GM19455 (cell line): ENCODE data around the gene DHX58.

ENCODE experiments used
- ATAC-seq: cut with Tn5 transposase; IDR thresholded peaks from one replicate; pipeline ENCODE4 v1.9.1; 2021; ENCODE audit not compliant: unreplicated experiment

DHX58 gene

DNA sequence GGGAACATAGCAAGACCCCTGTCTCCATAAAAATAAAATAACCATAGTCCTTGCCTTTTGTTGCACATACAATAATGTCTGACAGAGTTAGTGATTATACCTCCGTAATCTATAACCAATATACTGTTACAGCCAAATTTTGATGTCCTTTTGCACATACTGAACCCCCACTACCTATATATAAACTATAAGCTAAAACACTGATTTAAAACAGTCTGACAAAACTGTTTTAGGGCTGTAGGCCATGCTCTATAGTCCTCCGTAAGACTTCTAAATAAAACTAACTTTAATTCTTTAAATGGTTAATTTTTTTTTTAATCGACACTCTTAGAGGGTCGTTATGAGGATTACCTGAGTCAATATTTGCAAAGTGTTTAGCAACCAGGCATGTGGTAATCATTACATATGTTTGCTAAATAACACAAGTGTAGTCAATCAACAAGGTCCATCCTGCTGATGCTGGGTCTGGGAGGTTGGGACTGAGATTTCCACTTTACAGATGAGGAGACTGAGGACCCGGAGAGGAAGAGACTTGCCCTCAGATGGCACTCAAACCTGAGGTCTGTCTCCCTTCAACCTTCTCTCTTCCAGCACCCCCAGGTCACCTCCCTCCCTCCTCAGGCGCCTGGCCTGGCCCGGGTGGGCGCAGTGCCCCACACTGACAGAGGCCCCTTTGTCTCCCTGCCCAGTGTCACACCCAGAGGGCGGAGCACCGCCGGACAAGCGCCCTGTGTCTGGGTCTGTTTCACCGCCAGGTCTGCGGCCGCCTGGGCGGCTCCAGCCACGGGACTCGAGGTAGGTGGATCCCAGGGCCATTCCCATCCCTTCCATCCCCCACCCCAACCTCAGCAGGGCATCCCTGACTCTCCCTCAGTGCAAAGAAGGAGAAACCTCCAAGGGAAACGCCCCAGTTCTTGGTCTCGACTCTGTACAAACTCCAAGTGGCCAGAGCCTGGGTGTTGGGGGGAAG, 24.5 kb downstream of the DHX58 start:
- no peak for ATAC-seq

DNA sequence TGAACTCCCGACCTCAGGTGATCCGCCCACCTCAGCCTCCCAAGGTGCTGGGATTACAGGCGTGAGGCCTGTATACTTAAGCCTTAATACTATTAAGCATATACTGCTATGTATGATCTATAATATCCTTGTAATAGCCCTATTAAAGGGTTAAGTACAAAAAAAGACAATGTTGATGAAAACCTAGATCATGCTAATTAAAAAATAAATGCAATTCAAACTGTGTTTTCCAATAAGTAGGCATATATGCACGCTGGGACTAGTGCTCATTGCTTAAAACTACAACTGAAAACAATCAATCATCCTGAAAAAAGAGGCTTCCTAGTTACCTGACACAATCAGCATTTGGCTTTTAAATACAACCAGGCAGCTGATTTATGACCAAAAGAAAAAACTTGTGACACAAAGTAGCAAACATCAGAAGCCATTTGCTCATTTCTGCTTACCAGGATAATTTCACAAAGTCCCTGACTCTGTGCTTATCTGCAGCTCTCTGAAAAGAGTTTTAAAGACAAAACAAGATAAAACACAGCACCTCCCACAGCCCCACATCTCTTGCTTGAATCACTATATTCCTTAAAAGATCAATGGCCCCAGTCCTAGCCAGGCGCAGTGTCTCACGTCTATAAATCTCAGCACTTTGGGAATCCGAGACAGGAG, 25.3 kb downstream of the DHX58 start:
- ATAC-seq, result no peak

DNA sequence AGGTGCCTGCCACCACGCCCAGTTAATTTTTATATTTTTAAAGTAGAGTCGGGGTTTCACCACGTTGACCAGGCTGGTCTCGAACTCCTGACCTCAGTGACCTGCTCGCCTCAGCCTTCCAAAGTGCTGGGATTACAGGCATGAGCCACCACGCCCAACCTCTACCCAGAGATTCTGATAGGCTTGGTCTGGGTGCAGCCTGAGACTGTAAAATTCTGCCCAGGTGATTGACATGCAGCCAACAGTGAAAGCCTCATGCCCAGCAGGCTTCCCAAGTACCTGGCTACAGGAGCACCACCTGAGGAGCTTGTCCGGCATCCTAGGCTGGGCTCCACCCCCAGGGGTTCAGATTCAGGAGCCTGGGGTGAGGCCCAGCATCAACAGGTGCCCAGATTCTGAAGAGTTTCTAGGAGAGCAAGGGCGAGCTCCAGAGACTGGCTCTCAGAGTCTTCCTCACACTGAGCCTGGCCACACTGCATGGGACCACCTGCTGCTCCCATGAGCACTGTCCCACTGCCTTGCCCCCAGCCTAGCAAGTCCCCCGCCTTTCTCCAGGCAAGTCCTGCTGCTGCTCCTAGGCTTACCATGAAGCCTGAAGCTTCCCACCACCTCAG, 30.9 kb downstream of the DHX58 start:
- no peak for ATAC-seq

- no peak for ATAC-seq
Measured at GRCh38 chr17:42079541-42079940, 33.0 kb downstream of the DHX58 start.

- no peak for ATAC-seq
Measured at GRCh38 chr17:42078396-42079043, 34.0 kb downstream of the DHX58 start.

GRCh38 chr17:42077755-42078154, 34.8 kb downstream of the DHX58 start:
- no peak for ATAC-seq

DNA sequence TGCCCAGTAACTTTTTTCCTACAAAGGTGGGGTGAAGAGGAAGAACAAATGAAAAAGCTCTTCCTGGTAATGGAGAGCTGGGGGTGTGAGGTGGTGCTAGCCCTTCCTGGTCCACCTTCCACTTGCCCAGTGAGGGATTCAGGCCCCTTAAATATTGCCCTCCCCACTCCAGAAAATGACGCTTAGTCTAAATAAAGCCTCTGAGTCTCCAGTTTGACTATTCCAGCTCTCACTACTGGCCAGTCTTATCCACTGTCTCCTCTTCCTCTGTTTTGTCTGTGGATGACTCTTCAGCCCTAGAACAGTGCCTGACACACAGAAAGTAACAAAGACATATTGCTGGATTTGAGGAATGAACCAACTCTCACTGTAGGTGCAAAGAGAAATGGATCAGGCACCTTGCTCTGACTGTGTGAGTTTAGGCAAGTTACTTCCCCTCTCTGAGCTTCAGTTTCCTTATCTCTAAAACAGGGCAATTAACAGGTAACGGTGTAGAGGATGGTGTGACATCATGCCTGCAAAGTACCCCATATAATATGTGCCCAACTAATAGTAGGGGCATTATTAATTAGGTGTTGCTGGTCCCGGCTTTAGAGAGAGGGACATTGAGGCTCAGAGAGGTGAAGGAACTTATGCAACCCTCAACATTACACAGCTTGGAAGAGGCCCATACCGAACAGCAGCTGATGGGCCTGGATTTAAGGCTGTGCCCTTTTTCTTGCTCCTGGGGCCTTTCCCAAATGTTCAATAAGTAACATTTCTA, 35.5 kb downstream of the DHX58 start:
- no peak for ATAC-seq

DNA sequence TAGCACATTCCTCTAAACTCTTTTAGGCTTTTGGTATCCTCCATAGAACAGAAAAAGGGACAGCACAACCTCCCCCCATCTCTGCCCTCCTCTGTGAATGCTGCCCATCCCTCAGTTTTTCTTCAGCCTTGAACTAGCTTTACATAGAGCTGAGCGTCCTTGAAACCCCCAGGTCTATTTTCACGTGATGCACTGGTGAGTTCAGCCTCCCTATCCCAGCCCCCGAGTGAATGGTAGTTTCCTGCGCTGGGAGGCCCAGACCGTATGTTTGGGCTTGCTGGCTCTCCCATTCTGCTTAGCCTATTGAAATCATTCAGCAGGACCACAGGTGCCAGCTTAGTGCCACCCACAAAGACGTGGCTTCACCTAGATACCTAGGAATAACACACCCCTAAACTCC, 36.7 kb downstream of the DHX58 start:
- ATAC-seq, result no peak

GRCh38 chr17:42072323-42073187, 40.0 kb downstream of the DHX58 start:
- no peak for ATAC-seq

- ATAC-seq, result no peak
Measured at GRCh38 chr17:42071810-42072209, 40.7 kb downstream of the DHX58 start.

DNA sequence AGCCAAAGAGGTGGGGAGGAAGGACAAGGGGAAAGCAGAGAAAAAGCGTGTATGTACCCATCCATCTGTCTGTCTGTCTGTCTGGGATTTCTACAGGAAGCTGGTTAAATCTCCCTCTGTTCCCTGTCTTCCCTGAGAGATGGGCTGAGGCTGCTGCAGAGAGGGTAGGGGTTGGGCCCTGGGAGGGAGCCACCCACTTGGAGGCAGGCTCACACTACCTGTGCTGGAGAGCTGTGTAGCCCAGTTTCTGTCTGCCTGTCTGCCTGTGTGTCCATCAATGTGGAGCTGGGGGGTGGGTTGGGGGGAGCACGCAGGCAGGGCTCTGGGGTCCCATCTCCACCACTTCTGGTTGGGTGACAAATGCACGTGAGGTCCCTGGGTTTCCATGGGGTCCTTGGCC, 43.5 kb downstream of the DHX58 start:
- no peak for ATAC-seq

DNA sequence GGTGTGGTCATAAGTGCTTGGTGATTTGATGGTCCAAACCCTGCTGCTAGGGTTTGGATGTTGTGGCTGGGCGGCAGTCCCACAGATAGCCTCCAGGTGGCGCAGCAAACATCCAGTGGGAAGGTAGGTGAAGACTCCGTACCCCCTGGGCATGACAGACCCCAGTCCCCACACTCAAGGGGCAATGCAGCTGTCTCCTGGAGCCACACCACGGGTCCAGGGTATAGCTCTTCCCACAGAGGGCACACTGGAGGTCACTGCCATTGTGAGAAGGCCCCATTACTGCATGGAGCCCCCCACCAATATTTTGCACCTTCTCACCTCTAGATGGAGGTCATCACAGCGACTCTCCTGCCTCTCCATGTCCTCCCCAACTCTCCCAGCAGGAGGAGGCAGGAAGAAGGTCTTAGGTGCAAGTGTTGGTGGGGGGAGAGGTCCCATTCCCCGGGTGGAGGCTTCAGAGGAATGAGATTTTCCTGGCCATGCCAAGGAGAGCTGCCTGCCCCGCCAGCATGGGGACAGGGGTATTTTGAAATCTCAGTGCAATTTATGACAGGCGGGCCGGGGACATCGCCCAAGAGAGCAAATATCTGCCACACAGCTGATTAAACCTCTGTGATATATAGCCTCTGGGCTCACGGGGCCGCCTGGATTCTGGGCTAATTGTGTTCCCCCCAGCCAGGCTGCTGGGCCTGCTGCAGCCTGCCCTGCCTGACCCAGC, 45.0 kb downstream of the DHX58 start:
- no peak for ATAC-seq

DNA sequence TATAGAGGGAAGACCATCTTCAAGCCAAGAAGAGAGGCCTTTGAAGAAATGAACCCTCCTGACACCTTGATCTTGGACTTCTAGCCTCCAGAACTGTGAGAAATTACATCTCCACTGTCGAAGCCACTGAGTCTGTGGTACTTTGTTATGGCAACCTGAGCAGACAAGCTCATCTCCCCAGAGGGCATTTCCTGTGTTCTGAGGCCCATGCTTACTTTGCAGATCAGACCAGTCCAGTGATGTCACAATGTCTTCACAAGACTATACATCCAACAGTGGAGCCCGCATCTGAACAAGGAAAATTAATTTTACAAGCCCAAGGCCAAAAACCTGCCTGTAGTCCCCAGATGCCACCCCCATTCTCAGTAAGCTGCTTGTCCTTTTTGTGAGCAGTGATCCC, 47.3 kb downstream of the DHX58 start:
- ATAC-seq, result no peak

GRCh38 chr17:42062681-42063080, 49.8 kb downstream of the DHX58 start:
- no peak for ATAC-seq

- ATAC-seq, result no peak
Measured at GRCh38 chr17:42061646-42062487, 50.6 kb downstream of the DHX58 start.

GRCh38 chr17:42060231-42060630, 52.3 kb downstream of the DHX58 start:
- no peak for ATAC-seq

DNA sequence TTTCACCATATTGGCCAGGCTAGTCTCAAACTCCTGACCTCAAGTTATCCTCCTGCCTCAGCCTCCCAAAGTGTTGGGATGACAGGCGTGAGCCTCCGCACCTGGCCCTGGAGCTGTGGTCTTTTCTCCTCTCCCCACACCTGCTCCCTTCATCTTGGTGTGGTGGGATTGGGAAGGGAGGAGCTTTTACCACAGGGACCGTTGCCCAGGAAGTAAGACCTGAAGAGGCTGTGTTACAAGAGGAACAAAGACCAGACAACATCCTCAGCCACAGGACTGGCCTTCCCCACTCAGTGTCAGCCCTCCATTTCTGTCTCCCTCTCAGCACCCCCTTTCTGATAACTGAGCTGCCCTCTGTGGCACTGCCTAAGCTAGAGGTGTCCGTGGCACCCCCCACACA, 52.7 kb downstream of the DHX58 start:
- ATAC-seq, result no peak

- ATAC-seq, result no peak
Measured at GRCh38 chr17:42058063-42058462, 54.5 kb downstream of the DHX58 start.
